ENCODE measurements around the gene ENG. TPM values are rescaled to one million over a fixed set of nuclear protein-coding genes. Genes with fewer than 3 reads are reported as not detected.

ENG gene
- total RNA-seq, 1 donor from 2014 or later, result 565 TPM

- DNase-seq (ENCODE audit: extremely low read depth, low read depth, low spot score), result no peak
These were observed 38.1 kb downstream of the ENG start for GRCh38 chr9:127816362-127816725.

- no peak for DNase-seq (ENCODE audit: extremely low read depth, low read depth, low spot score)
These were observed 38.7 kb downstream of the ENG start for GRCh38 chr9:127815512-127816361.

- DNase-seq (ENCODE audit: extremely low read depth, low read depth, low spot score), result no peak
These were observed 39.6 kb downstream of the ENG start for GRCh38 chr9:127814619-127815511.

GRCh38 chr9:127813686-127814226, 40.7 kb downstream of the ENG start:
- no peak for DNase-seq (ENCODE audit: extremely low read depth, low read depth, low spot score)

- no peak for DNase-seq (ENCODE audit: extremely low read depth, low read depth, low spot score)
These were observed 41.4 kb downstream of the ENG start for GRCh38 chr9:127812936-127813675.

GRCh38 chr9:127812011-127812410, 42.4 kb downstream of the ENG start:
- DNase-seq (ENCODE audit: extremely low read depth, low read depth, low spot score), result no peak

GRCh38 chr9:127810378-127811187, 43.9 kb downstream of the ENG start:
- DNase-seq (ENCODE audit: extremely low read depth, low read depth, low spot score), result no peak

- DNase-seq (ENCODE audit: extremely low read depth, low read depth, low spot score), result no peak
These were observed 44.7 kb downstream of the ENG start for GRCh38 chr9:127809540-127810377.

- no peak for DNase-seq (ENCODE audit: extremely low read depth, low read depth, low spot score)
These were observed 45.4 kb downstream of the ENG start for GRCh38 chr9:127809002-127809539.

GRCh38 chr9:127808347-127809001, 46.0 kb downstream of the ENG start:
- DNase-seq (ENCODE audit: extremely low read depth, low read depth, low spot score), result no peak

- DNase-seq (ENCODE audit: extremely low read depth, low read depth, low spot score), result no peak
These were observed 47.6 kb downstream of the ENG start for GRCh38 chr9:127806871-127807270.

GRCh38 chr9:127805620-127806019, 48.8 kb downstream of the ENG start:
- no peak for DNase-seq (ENCODE audit: extremely low read depth, low read depth, low spot score)

GRCh38 chr9:127803507-127804352, 50.7 kb downstream of the ENG start:
- no peak for DNase-seq (ENCODE audit: extremely low read depth, low read depth, low spot score)

GRCh38 chr9:127802576-127803443, 51.6 kb downstream of the ENG start, which contains the start of gene FPGS:
Gene FPGS, plus strand, starts transcription at chr9:127802882. Its CDS starts 43 bp downstream, at chr9:127802925.
- no peak for DNase-seq (ENCODE audit: extremely low read depth, low read depth, low spot score)

- no peak for DNase-seq (ENCODE audit: extremely low read depth, low read depth, low spot score)
These were observed 52.4 kb downstream of the ENG start for GRCh38 chr9:127801955-127802575.

- DNase-seq (ENCODE audit: extremely low read depth, low read depth, low spot score), result no peak
These were observed 57.5 kb downstream of the ENG start for GRCh38 chr9:127796852-127797370.

Data from glomerular endothelial cell (primary cell).